Kidney (tissue), 14 donors: Measurements from ENCODE around the gene STK11IP. TPM values are rescaled to one million over a fixed set of nuclear protein-coding genes. Genes with fewer than 3 reads are reported as not detected.
A peak's percentile ranks its signal among the peaks of the same experiment; 100 is the strongest.

ENCODE experiments used
- DNase-seq, 5 donors: peaks; one replicate each; pipeline ENCODE4 v3.0.0-alpha.2; 2013 to 2020
- FAIRE-seq: peaks from 2 replicates; lab custom pipeline; 2012; peaks lifted over from hg19 to GRCh38; lab: Jason Lieb, UNC
- H3K27ac ChIP-seq, 2 donors: one replicate each; pipeline ENCODE4 v1.7.0; 2013; ENCODE audit warnings: low read depth in 2 of 2, low read length in 2 of 2, inconsistent platforms in 1 of 2
- H3K27me3 ChIP-seq: one replicate; pipeline ENCODE4 v1.7.1; 2013; ENCODE audit warnings: low read length, inconsistent platforms; ENCODE audit not compliant: control insufficient read depth, insufficient read depth
- H3K36me3 ChIP-seq, 3 donors: one replicate each; pipeline versions ENCODE4 v1.7.0 to v1.7.1; 2013; ENCODE audit warnings: low read length in 3 of 3, control low read depth in 1 of 3, inconsistent platforms in 1 of 3; ENCODE audit not compliant: insufficient read depth in 3 of 3, control insufficient read depth in 2 of 3
- H3K4me1 ChIP-seq, 3 donors: one replicate each; pipeline versions ENCODE4 v1.7.0 to v1.7.1; 2013; ENCODE audit warnings: low read length in 3 of 3, inconsistent platforms in 1 of 3, low read depth in 1 of 3; ENCODE audit not compliant: control insufficient read depth in 2 of 3, insufficient read depth in 2 of 3
- H3K4me3 ChIP-seq, 3 donors: one replicate each; pipeline versions ENCODE4 v1.7.0 to v1.8.1; 2013; ENCODE audit warnings: low read length in 3 of 3, control low read depth in 1 of 3, inconsistent platforms in 1 of 3
- H3K9ac ChIP-seq, 3 donors: one replicate each; pipeline versions ENCODE4 v1.7.0 to v1.7.1; 2013; ENCODE audit warnings: low read length in 3 of 3, control low read depth in 1 of 3, inconsistent platforms in 1 of 3
- H3K9me3 ChIP-seq, 3 donors: one replicate each; pipeline versions ENCODE4 v1.7.0 to v1.7.1; 2013; ENCODE audit warnings: low read length in 3 of 3, control low read depth in 1 of 3, inconsistent platforms in 1 of 3; ENCODE audit not compliant: control insufficient read depth in 2 of 3, insufficient read depth in 1 of 3
- intact Hi-C: fragments of 100-400 bp; cut with DNase I; formaldehyde crosslinking; loops from one replicate; pipeline ENCODE4 v1.11.1; 2022
- polyA plus RNA-seq: library from polyadenylated mRNA; stranded (reverse); fragments of 350-450 nt; fragmentation: Illumina TruSeq; extraction: RNeasy Lipid Tissue Mini Kit (QIAGEN cat#74804); gene quantifications from one replicate; pipeline ENCODE4 v1.2.3, GENCODE V29; 2014; ENCODE audit warnings: low read depth, low replicate concordance; ENCODE audit not compliant: insufficient read depth
- total RNA-seq: library from RNA; stranded (reverse); fragmentation: NEBNext Ultra II Directional; extraction: Animal tissue kit (Norgen Biotek cat#: 25700); gene quantifications from one replicate; pipeline ENCODE4 v1.2.1, GENCODE V29; 2021
- TF ChIP-seq, protein P1 (sequence below): IDR thresholded peaks from 3 replicates; pipeline ENCODE4 v1.5.1; 2012; ENCODE audit warnings: mild to moderate bottlenecking, moderate library complexity, borderline replicate concordance; ENCODE audit not compliant: insufficient read depth; ENCODE audit errors: extremely low read depth
- donor health status: control.
- donor health status: control.
- donor health status: control.
- donor health status: control.
- donor health status: control.
- donor health status: DM: yes; HTN: yes; CAD: no.
- donor health status: Normal renal cell carcinoma (clear cell type).

The STK11IP gene
- total and polyA plus RNA-seq, 2 donors from 2014 or later: 12.5 to 33.7 TPM

DNA sequence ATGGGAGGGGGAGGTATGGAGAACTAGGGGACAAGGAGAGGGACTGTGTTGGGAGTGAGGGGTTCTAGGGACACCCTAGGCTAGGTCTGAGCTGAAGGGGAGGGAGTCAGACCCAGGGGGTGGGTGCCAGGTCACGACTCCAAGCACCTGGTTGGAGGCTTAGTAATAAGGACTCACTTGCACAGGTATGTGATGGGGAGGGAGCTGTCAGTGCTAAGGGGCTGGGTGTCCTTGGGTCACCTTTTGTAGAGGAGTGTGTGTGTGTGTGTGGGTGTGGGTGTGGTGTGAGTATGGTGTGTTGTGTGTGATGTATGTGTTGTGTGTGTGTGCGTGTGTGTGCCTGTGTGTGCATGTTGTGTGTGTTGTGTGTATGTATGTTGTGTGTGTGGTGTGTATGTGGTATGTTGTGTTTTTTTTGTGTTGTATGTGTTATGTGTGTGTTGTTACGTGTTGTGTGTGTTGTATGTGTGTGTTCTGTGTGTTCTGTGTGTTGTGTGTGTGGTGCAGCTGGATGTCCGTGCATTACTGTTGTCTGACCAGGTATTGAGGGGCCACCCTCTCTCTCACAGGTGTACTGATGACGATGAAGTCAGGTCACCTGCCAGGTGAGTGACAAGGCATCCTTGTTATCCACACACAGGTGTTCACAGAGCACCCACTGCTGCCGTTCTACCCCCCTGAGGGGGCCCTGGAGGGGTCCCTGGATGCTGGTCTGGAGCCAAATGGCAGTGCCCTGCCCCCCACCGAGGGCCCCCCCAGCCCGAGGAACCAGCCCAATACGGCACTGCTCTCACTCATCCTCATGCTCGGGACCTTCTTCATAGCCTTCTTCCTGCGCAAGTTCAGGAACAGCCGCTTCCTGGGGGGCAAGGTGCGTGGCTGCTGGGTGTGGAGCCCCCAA is 39.5 kb downstream of the STK11IP start:
- TF ChIP-seq, protein P1, sequence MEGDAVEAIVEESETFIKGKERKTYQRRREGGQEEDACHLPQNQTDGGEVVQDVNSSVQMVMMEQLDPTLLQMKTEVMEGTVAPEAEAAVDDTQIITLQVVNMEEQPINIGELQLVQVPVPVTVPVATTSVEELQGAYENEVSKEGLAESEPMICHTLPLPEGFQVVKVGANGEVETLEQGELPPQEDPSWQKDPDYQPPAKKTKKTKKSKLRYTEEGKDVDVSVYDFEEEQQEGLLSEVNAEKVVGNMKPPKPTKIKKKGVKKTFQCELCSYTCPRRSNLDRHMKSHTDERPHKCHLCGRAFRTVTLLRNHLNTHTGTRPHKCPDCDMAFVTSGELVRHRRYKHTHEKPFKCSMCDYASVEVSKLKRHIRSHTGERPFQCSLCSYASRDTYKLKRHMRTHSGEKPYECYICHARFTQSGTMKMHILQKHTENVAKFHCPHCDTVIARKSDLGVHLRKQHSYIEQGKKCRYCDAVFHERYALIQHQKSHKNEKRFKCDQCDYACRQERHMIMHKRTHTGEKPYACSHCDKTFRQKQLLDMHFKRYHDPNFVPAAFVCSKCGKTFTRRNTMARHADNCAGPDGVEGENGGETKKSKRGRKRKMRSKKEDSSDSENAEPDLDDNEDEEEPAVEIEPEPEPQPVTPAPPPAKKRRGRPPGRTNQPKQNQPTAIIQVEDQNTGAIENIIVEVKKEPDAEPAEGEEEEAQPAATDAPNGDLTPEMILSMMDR: no peak
- intact Hi-C loops: no loop called here
- Histone ChIP-seq H3K27me3 (no peaks in the 10 kb centered on the region), H3K9me3 (no peaks in the 10 kb centered on the region), H3K36me3 (no peaks in the 10 kb centered on the region), H3K27ac (no peak overlapping the region), H3K9ac (no peak overlapping the region), H3K4me3 (no peak overlapping the region), H3K4me1 (no peaks in the 10 kb centered on the region)
- FAIRE-seq (no peak), DNase-seq (peak in 1 of 5 donors; percentile 28)

DNA sequence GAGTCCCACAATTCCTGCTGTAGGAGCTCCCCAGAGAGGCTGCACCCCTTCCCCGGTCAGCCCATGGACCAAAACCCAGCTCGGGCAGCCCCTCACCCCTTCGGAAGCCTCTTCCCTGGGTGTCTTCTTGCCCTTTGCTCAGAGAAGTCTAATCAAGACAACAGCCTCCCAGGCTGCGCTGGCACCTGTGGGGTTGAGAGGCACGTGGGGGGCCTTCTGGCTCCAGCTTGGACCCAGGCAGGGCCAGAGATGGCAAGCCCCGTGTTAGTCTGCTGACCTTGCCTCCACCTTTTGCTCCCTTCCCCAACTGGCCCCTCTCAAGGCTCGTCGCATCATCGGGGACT is 40.2 kb downstream of the STK11IP start:
- DNase-seq: peak in 1 of 5 donors; percentile 37
- H3K4me3 ChIP-seq: no peak overlapping the region
- intact Hi-C loops: no loop called here
- no peak overlapping the region for H3K9ac ChIP-seq
- TF ChIP-seq, protein P1: no peak
- H3K9me3 ChIP-seq: no peaks in the 10 kb centered on the region
- no peak overlapping the region for H3K27ac ChIP-seq
- peaks cover 0 to 1% (median 0%) of the 10 kb centered on the region in 3 donors for H3K4me1 ChIP-seq
- no peaks in the 10 kb centered on the region for H3K27me3 ChIP-seq
- no peak for FAIRE-seq
- no peaks in the 10 kb centered on the region for H3K36me3 ChIP-seq

DNA sequence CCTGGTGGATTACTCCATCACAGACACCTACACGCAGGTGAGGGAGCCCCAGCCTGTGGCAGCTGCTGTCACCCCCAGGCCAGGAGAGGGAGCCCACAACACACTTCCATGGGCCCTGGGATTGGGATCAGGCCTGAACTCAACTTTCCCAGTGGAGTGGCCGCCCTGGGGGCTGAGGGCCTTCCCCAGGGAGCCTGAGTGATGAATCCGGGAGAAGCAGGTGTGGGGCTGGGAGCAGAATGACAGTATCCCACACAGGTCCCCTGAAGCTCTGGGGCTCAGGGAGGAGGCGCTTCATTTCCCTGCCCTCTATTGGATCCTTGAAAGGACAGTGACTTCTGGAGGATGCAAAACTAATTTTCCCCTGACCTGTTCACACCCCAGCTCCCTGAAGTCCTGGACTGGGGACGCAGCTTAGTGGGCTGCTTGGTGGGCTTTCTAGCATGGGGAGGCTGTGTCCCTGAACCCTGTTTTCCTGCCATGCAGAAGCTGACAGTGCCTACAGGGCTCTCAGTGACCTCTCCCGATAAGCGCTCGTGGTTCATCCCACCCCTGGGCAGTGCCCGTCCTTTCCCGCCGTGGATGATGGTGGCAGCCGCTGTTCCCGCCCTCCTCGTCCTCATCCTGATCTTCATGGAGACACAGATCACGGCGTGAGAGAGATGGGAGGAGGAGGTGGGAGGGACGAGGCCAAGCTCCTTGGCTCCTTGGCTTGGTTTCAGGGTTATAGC is 40.7 kb downstream of the STK11IP start:
- H3K4me3 ChIP-seq: no peak overlapping the region
- H3K27me3 ChIP-seq: no peaks in the 10 kb centered on the region
- DNase-seq: peak in 1 of 5 donors; percentile 26
- H3K4me1 ChIP-seq: peaks cover 0 to 2% (median 0%) of the 10 kb centered on the region in 3 donors
- H3K27ac ChIP-seq: no peak overlapping the region
- H3K9me3 ChIP-seq: no peaks in the 10 kb centered on the region
- TF ChIP-seq, protein P1: no peak
- intact Hi-C loops: no loop called here
- no peak overlapping the region for H3K9ac ChIP-seq
- FAIRE-seq: no peak
- no peaks in the 10 kb centered on the region for H3K36me3 ChIP-seq
